Forelimb muscle (tissue), 1 donor: ENCODE measurements around the gene PRR5. TPM values are rescaled to one million over a fixed set of nuclear protein-coding genes. Genes with fewer than 3 reads are reported as not detected.

ENCODE experiments used
- polyA plus RNA-seq: library from polyadenylated mRNA; unstranded; fragments of 120-200 nt; gene quantifications from one replicate; pipeline ENCODE4 v1.2.1, GENCODE V29; 2013; ENCODE audit not compliant: insufficient read length

PRR5 gene
- polyA plus RNA-seq, 1 donor, result 23.5 TPM

Other genes with a start within 250 kb of the PRR5 start
- gene RTL6, start 204.0 kb upstream of the PRR5 start, polyA plus RNA-seq, result 22.7 TPM
- 1.7 TPM for gene ARHGAP8, start 50.4 kb downstream of the PRR5 start, polyA plus RNA-seq